HG02623 (cell line): ENCODE measurements around the gene ERGIC3.
"Not testable (repeated sequence)": the region's sequence is repeated elsewhere in the genome, so short reads cannot be mapped to it uniquely, and the experiment has no call there.

Source experiments
- ATAC-seq: cut with Tn5 transposase; IDR thresholded peaks from one replicate; pipeline ENCODE4 v1.9.1; 2021; ENCODE audit warnings: moderate library complexity; ENCODE audit not compliant: unreplicated experiment

The ERGIC3 gene

DNA sequence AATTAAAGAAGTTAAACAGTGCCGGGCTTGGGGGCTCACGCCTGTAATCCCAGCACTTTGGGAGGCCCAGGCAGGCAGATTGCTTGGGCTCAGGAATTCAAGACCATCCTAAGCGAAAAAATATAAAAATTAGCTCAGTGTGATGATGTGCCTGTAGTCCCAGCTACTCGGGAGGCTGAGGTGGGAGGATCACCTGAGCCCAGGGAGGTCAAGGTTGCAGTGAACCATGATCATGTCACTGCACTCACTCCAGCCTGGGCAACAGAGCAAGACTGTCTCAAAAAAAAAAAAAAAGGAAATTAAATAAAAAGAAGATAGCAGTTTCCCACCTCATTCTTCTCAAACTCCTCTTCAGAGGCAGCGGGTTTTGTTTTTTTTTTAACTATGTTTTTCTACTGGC is 24.1 kb upstream of the ERGIC3 start:
- ATAC-seq: not testable (repeated sequence)

GRCh38 chr20:35518955-35519354 is 22.9 kb upstream of the ERGIC3 start:
- ATAC-seq: no peak

GRCh38 chr20:35523298-35523888 is 18.5 kb upstream of the ERGIC3 start:
- no peak for ATAC-seq

DNA sequence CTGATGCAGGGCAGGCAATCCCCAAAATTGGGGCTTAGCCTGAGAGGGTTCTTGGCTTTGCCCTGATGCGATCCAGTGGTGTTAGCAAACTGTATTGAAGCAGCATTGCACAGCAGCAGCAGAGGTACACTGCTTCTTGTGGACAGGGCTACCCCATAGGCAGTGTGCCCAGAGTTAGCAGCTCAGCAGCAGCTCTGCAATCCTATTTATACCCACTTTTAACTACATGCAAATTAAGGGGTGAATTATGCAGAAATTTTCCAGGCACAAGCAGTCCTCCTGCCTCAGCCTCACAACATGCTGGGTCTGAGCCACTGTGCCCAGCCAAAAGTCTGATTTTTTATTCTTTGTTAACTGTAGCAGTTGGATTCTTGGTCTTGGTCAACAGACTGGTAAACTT is 16.2 kb upstream of the ERGIC3 start:
- no peak for ATAC-seq

- no peak for ATAC-seq
Observed at GRCh38 chr20:35527122-35527769, 14.6 kb upstream of the ERGIC3 start.

GRCh38 chr20:35529552-35529951 is 12.3 kb upstream of the ERGIC3 start, which contains the start of gene C20orf173:
C20orf173 (minus strand) TSS chr20:35529652; CDS start chr20:35529373, 279 bp downstream.
- ATAC-seq: no peak

DNA sequence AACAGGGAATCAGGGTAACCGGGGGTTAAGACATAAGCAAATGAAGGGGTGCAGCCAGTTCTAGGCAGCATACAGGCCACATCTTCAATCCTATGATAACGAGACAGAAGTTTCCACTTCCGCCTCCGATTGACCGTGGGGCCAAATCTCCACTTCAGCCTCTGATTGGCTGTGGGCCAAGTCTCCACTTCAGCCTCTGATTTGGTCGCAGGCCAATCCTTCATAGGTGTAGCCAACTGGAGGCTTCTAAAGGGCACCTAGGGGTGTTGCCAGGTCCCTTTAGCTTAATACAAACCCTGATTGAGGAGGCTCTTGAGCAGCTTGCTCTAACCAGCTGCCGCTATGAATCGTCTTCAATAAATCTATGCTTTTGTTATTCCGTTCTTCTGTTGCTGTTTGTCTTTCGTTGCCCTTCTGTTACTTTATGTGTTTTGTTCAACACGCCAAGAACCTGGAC is 2.1 kb upstream of the ERGIC3 start:
- no peak for ATAC-seq

GRCh38 chr20:35541118-35541782 is 628 bp upstream of the ERGIC3 start:
- no peak for ATAC-seq

- no peak for ATAC-seq
Observed at GRCh38 chr20:35542990-35543389, 1.1 kb downstream of the ERGIC3 start.

- no peak for ATAC-seq
Observed at GRCh38 chr20:35544436-35544835, 2.6 kb downstream of the ERGIC3 start.

GRCh38 chr20:35544941-35545340 is 3.1 kb downstream of the ERGIC3 start:
- ATAC-seq: not testable (repeated sequence)

- no peak for ATAC-seq
Observed at GRCh38 chr20:35546127-35546526, 4.2 kb downstream of the ERGIC3 start.

- ATAC-seq: no peak
Observed at GRCh38 chr20:35547329-35547728, 5.5 kb downstream of the ERGIC3 start.

- no peak for ATAC-seq
Observed at GRCh38 chr20:35551503-35551902, 9.6 kb downstream of the ERGIC3 start.

GRCh38 chr20:35552914-35553313 is 11.0 kb downstream of the ERGIC3 start:
- ATAC-seq: no peak

DNA sequence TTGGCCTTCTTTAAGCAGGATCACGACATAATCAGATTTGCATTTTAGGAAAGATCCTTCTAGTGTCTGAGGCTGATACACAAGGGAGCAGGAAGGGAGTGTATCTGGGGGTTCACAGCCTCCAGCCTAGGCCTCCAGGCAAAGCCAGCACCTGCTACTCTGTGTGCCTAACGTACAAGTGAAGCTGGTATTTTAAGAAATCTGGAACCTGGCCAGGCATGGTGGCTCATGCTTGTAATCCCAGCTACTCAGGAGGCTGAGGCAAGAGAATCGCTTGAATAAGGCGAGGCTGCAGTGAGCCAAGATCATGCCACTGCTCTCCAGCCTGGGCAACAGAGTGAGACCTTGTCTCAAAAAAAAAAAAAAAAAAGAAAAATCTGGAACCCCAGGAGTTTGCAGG is 13.6 kb downstream of the ERGIC3 start:
- not testable (repeated sequence) for ATAC-seq

- ATAC-seq: no peak
Observed at GRCh38 chr20:35555951-35556645, 14.2 kb downstream of the ERGIC3 start.

DNA sequence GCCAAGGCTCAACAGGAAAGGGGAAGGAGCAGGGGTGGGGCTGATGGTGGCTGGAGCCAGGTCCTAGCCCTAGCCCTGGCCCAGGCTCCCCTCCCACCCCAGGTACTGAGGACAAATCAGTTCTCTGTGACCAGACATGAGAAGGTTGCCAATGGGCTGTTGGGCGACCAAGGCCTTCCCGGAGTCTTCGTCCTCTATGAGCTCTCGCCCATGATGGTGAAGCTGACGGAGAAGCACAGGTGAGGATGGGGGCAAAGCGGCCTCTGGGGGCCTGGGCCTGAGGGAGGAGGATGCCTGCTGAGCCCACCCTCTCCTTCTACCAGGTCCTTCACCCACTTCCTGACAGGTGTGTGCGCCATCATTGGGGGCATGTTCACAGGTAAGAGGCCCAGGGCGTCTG is 15.0 kb downstream of the ERGIC3 start:
- ATAC-seq: no peak

- ATAC-seq: no peak
Observed at GRCh38 chr20:35558451-35558850, 16.6 kb downstream of the ERGIC3 start.

GRCh38 chr20:35559042-35559693 is 17.3 kb downstream of the ERGIC3 start:
- no peak for ATAC-seq

DNA sequence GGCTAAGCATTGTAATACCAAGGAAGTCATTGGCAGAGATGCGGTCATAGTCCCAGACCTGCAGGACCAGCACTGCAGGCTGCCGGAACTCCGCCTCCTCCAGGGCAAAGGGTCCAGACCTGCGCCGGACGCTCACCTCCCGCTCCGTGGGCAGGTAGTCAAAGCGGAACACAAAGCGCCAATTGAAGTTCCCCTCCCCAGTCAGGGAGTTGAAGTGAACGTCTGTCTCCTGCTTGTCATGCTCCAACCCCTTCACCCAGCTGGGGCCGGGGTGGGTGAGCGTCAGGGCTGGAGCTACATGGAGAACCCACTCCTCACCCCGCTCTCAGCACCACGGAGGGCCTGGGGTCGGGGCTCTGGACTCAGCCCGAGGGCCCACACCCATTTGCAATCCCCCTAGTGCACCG is 18.2 kb downstream of the ERGIC3 start:
- no peak for ATAC-seq
